Stimulated activated effector memory CD8-positive, alpha-beta T cell treated with anti-CD3 and anti-CD28 coated beads, Interleukin-12 subunit alpha, Interleukin-12 subunit beta, amount 100 ng/mL, for 72 hours (primary cell): Measurements from ENCODE around the gene DDX24.
"Not testable (repeated sequence)": the region's sequence is repeated elsewhere in the genome, so short reads cannot be mapped to it uniquely, and the experiment has no call there.

ENCODE experiments used
- ATAC-seq: fragments of 150-1000 bp; cut with Tn5 transposase; 2 replicates; pipeline ENCODE4 v1.10.0; 2021
- DNase-seq, 2 donors: peaks; one replicate each; pipeline ENCODE4 v3.0.0; 2021 to 2022; ENCODE audit warnings: low spot score in 2 of 2
- H3K27ac Mint-ChIP-seq: one replicate; pipeline ENCODE4 v1.8.0; 2022; ENCODE audit warnings: mild to moderate bottlenecking, mixed read lengths
- H3K36me3 Mint-ChIP-seq: one replicate; pipeline ENCODE4 v1.8.0; 2022; ENCODE audit warnings: mild to moderate bottlenecking, mixed read lengths
- H3K4me1 Mint-ChIP-seq: one replicate; pipeline ENCODE4 v1.8.0; 2022; ENCODE audit warnings: mixed read lengths
- H3K4me3 Mint-ChIP-seq: one replicate; pipeline ENCODE4 v1.8.0; 2022; ENCODE audit warnings: mild to moderate bottlenecking, mixed read lengths
- H3K9me3 Mint-ChIP-seq: one replicate; pipeline ENCODE4 v1.8.0; 2022; ENCODE audit warnings: mixed read lengths

The DDX24 gene

DNA sequence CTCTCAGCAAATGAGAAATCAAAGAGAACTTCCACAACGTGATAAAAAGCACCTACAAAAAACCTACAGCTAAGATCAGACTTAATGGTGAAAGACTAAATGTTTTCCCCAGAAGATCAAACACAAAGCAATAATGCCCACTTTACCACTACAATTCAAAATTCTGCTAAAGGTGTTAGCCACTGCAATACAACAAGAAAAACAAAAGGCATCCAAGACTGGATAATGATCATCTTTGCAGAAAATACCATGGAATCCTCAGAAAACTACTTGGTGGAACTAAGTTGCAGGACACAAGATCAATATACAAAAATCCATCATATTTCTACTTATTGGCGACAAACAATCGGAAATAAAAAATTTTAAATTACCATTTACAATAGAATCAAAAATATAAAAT is 6.5 kb downstream of the DDX24 start:
- Mint-ChIP-seq H3K4me1 (peaks cover 55% of the 10 kb centered on the region), H3K36me3 (peaks cover 81% of the 10 kb centered on the region), H3K9me3 (peaks cover 5% of the 10 kb centered on the region), H3K27ac (no peak overlapping the region), H3K4me3 (no peak overlapping the region)
- ATAC-seq: no peak
- no peak for DNase-seq

DNA sequence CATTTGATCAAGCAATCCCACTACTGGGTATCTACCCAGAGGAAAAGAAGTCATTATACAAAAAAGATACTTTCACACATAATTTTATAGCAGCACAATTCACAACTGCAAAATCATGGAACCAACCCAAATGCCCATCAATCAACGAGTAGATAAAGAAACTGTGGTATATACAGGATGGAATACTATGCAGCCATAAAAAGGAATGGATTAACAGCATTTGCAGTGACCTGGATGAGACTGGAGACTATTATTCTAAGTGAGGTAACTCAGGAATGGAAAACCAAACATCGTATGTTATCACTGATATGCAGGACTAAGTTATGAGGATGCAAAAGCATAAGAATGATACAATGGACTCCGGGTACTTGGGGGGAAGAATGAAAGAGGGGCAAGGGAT is 8.9 kb downstream of the DDX24 start:
- Mint-ChIP-seq H3K9me3 (peaks cover 12% of the 10 kb centered on the region), H3K4me1 (peaks cover 56% of the 10 kb centered on the region), H3K36me3 (peaks cover 75% of the 10 kb centered on the region)
- not testable (repeated sequence) for DNase-seq, H3K4me3 Mint-ChIP-seq, ATAC-seq, H3K27ac Mint-ChIP-seq

DNA sequence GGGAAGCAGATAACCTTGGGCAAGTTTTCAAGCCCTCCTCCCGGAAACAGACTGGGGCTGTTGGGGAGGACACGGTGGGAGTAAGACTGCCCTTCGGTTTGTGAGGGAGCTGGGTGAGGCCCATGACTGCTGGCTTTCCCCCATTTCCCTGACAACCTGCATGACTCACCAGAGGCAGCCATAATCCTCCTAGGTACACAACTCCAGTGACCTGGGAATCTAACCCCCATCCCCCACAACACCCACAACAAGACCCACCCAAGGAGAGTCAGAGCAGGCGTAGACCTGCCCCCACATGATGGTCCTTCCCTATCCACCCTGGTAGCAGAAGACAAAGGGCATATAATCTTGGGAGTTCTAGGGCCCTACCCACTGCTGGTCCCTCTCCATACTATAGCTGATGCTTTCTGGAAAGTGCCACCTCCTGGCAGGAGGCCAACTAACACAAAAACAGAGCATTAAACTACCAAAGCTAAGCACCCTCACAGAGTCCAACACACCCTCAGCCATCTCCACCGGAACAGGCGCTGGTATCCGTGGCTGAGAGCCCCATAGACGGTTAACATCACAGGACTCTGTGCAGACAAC is 14.8 kb downstream of the DDX24 start:
- Mint-ChIP-seq H3K36me3 (peaks cover 77% of the 10 kb centered on the region), H3K4me3 (no peak overlapping the region), H3K9me3 (peaks cover 6% of the 10 kb centered on the region), H3K27ac (peak overlapping the region; percentile 8), H3K4me1 (peaks cover 91% of the 10 kb centered on the region)
- DNase-seq (no peak), ATAC-seq (no peak)

DNA sequence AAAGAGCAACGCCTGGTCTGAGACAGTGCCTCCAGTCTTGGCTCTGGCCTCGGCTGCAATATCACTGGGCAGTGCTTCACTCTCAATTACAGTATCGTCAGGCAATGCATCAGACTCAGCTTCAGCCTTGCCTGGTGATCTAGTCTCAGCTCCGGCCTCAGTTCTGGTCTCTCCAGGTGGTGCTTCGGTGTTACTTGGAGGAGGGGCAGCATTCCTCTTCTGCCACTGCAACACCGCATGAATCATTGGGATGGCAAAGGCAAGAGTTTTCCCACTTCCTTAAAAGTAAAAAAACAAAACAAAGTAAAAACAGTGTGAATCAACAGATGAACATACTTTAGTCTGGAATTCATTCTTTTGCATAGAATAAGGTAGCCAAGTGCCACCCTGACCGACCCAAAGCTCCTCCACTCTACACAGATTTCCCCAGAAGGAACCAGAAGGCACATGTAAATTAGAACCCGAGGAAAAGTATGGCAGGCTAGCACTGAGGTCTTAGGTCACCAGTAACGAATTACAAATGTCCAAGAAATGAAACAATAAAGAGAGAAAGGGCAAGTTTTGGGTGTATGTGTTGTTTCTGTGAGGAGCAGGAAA is 18.6 kb downstream of the DDX24 start:
- ATAC-seq (no peak), DNase-seq (peak in 1 of 2 donors; percentile 41)
- peaks cover 84% of the 10 kb centered on the region for H3K4me1 Mint-ChIP-seq
- peaks cover 93% of the 10 kb centered on the region for H3K36me3 Mint-ChIP-seq
- no peak overlapping the region for H3K4me3 Mint-ChIP-seq
- H3K9me3 Mint-ChIP-seq: no peaks in the 10 kb centered on the region
- H3K27ac Mint-ChIP-seq: peak overlapping the region; percentile 26

DNA sequence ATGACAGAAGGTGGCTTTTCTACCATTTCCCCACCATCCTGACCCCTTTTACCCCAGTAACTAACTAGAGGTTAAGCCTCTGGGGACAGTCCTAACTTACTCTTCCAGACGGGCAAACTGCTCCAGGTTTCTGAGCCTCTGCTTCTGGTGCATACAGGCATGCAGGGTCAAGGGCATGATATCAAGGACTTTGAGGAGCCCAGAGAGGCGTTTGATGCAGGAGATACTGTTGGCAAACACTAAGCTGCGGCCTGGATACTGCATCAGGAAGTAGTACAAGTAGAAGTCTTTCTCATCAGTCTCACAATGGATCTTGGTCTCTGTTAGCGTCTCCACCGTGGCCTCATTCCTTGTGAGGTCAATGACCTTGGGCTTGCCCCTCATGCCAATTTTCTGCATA is 21.0 kb downstream of the DDX24 start:
- no peak overlapping the region for H3K4me3 Mint-ChIP-seq
- H3K4me1 Mint-ChIP-seq: peaks cover 84% of the 10 kb centered on the region
- no peak for ATAC-seq
- DNase-seq: no peak
- H3K36me3 Mint-ChIP-seq: peaks cover 100% of the 10 kb centered on the region
- H3K9me3 Mint-ChIP-seq: no peaks in the 10 kb centered on the region
- H3K27ac Mint-ChIP-seq: peak overlapping the region; percentile 62

DNA sequence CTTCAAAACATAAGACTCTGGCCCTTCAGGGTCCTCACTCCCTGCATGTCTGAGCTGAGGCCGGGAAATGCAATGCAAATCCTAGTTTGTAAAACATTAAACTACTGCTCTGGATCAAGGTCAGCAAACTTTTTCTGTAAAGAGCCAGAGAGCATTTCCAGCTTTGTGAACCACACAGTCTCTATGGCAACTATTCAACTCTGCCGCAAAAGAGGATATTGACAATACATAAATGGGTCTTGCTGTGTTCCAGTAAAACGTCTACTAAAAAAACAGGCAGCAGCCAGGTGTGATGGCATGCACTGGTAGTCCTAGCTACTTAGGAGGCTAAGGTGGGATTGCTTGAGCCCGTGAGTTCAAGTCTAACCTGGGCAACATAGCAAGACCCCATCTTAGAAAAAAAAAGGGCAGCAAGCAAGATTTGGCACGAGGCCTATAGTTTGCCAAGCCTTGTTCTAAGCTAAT is 22.3 kb downstream of the DDX24 start:
- peaks cover 86% of the 10 kb centered on the region for H3K4me1 Mint-ChIP-seq
- peak overlapping the region; percentile 23 for H3K27ac Mint-ChIP-seq

DNA sequence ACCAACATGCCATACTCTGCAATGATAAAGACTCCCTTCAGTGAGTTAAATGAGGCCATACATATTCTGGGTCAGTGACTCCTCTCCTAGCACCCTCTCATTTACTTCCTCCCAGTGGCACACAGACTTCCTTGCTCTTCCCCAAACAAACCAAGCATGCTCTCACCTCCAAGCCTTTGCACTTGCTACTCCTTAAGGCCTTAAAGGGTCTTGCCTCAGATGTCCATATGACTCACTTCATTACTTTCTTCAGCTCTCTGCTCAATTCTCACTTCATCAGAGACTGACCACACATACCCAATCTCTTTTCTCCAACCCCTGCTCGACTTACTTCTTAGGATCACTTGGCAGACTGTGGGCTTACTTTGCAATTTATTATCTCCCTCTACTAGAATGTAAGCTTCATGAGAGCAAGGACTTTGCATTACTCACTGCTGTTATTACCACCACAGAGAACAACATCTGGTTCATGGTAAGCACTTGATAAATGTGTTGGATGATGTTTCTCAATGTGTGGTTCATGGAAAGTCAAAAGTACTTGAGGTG is 22.8 kb downstream of the DDX24 start:
- H3K9me3 Mint-ChIP-seq: no peaks in the 10 kb centered on the region
- DNase-seq (no peak), ATAC-seq (peak; percentile 17)
- H3K27ac Mint-ChIP-seq: peak overlapping the region; percentile 5
- peaks cover 83% of the 10 kb centered on the region for H3K4me1 Mint-ChIP-seq
- H3K4me3 Mint-ChIP-seq: no peak overlapping the region
- H3K36me3 Mint-ChIP-seq: peaks cover 100% of the 10 kb centered on the region

More for the DNA sequence above, 22.3 kb downstream of the DDX24 start:
- Mint-ChIP-seq H3K9me3 (no peaks in the 10 kb centered on the region), H3K4me3 (no peak overlapping the region), H3K36me3 (peaks cover 100% of the 10 kb centered on the region)
- no peak for ATAC-seq
- no peak for DNase-seq

DNA sequence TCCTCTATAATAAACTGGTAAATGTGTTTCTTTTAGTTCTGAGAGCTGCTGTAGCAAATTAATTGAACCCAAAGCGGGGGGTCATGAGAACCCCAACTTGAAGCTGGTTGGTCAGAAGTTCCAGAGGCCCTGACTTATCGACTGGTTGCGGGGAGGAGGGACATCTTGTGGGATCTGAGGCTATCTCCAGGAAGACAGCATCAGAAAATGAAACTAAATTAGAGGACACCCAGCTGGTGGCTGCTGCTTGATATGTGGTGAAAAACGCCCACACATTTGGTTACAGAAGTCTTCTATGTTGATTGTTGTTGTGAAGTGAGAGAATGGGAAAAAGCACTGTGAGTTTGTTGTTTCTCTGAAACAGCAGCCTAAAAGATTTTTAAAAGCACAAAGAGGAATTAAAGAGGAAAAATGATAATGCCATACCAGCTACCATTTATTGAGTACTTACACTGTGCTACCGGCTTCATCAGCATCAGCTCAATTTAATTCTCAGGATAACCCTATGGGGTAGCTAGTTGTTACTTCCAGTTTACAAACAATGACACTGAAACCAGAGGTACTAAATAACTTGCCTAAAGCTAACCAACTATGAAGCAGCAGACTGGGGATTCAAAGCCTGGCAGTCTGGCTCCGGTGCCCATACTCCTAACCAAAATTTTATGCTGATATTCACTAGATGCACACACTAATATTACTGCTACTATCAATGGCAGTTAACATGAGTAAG is 24.3 kb downstream of the DDX24 start:
- Mint-ChIP-seq H3K9me3 (no peaks in the 10 kb centered on the region), H3K4me1 (peaks cover 81% of the 10 kb centered on the region), H3K4me3 (peak overlapping the region; percentile 24), H3K36me3 (peaks cover 100% of the 10 kb centered on the region), H3K27ac (peak overlapping the region; percentile 90)
- no peak for DNase-seq
- peak; percentile 92 for ATAC-seq

DNA sequence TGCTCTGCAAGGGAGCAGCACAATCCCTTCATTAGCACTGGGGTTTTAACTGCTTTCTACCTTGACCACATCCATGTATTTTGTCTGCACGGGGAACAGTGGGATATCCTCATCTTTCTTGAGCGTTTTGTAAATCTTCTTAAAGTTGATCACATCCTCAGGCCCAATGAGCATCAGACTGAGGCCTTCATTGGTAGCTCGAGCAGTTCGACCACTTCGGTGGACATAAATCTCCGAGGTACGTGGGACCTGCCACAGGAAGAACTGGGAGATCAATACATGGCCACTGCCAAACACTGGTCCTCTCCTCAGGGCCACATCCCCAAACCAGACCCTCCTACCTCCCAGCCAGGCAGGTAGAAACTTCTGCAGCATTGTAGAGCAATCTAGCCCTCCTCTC is 26.1 kb downstream of the DDX24 start:
- DNase-seq: no peak
- H3K4me3 Mint-ChIP-seq: no peak overlapping the region
- H3K36me3 Mint-ChIP-seq: peaks cover 100% of the 10 kb centered on the region
- peak overlapping the region; percentile 90 for H3K27ac Mint-ChIP-seq
- H3K9me3 Mint-ChIP-seq: no peaks in the 10 kb centered on the region
- H3K4me1 Mint-ChIP-seq: peaks cover 64% of the 10 kb centered on the region
- no peak for ATAC-seq

DNA sequence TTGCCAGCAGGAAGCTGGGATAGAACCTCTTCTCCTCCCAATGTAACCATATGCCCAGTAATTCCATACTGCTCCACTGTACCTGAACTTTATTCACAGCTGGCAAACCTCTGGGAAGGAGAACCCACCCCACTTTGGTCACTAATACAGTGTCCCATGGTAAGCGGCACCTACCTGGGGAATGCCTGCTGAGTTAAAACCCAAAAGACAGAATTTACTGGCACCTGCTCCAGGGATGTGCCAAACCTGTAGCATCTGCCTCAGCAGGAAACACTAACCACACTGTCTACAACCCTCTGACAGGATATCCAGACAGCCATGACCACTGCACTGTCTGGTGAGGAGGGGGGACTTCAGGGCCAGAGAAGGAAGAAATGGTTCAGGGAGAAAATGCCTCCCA is 26.6 kb downstream of the DDX24 start:
- H3K36me3 Mint-ChIP-seq: peaks cover 100% of the 10 kb centered on the region
- peak overlapping the region; percentile 90 for H3K27ac Mint-ChIP-seq
- no peaks in the 10 kb centered on the region for H3K9me3 Mint-ChIP-seq
- ATAC-seq (no peak), DNase-seq (no peak)
- peaks cover 63% of the 10 kb centered on the region for H3K4me1 Mint-ChIP-seq
- H3K4me3 Mint-ChIP-seq: no peak overlapping the region

DNA sequence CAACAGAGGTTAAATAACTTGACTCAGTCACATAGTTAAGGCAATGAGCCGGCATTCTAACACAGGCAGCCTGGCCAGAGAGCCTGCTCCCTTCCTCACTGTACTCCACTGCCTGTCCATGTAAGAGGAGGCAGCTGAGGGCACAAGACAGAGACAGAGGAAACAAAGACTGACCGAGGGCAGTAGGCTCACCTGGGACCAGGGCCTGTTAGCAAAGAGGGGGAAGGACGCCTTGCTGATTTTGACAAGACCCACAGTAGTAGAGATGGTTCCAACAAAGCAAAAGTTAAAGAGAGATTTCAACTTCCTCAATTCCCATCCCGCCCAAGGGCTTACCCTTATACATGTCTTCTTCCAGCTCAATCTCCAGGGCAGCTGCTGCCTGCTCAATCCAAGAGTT is 28.3 kb downstream of the DDX24 start:
- H3K27ac Mint-ChIP-seq: peak overlapping the region; percentile 79
- H3K36me3 Mint-ChIP-seq: peaks cover 100% of the 10 kb centered on the region
- no peaks in the 10 kb centered on the region for H3K9me3 Mint-ChIP-seq
- DNase-seq (no peak), ATAC-seq (no peak)
- peaks cover 48% of the 10 kb centered on the region for H3K4me1 Mint-ChIP-seq
- H3K4me3 Mint-ChIP-seq: no peak overlapping the region

DNA sequence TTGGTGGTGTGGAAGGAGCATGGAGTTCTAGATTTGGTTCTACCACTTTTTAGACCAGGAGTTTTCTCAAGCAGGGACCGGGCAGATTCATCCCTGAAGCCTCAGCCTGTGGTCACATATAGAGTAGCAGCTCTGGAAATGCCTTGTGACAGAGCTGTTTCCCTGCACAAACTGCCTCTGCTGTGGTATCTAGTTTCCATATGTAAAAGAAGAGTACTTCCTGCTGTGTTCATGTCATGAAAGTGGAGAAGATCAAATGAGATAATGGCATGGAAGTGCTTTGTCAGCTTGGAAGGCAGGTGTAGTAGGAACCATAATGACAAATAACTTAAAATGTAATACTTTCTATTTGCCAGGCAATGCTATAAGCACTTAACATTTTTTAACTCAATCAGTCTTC is 28.8 kb downstream of the DDX24 start:
- Mint-ChIP-seq H3K4me1 (peaks cover 44% of the 10 kb centered on the region), H3K27ac (peak overlapping the region; percentile 79), H3K9me3 (no peaks in the 10 kb centered on the region), H3K36me3 (peaks cover 100% of the 10 kb centered on the region), H3K4me3 (no peak overlapping the region)
- no peak for ATAC-seq
- DNase-seq: no peak

DNA sequence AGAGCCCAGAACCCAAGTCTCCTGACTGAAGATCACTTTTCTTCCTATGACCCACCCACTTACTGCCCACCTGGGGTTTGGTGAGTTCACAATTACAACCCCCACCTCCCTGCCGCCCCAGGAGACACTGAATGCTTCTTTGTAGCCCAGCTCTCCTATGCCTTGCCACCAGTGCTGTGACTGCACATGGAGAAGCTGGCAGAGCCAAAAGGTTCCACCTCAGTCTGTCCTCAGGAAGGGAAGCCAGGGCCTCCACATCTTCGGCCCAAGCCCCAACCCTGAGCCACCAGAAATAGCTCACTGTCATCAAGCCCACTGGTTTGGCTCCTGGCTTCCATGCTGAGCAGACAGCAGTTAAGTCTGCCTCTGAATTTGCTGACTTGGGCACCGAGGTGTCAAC is 29.2 kb downstream of the DDX24 start:
- ATAC-seq (no peak), DNase-seq (no peak)
- no peaks in the 10 kb centered on the region for H3K9me3 Mint-ChIP-seq
- H3K27ac Mint-ChIP-seq: peak overlapping the region; percentile 79
- H3K4me1 Mint-ChIP-seq: peaks cover 40% of the 10 kb centered on the region
- H3K36me3 Mint-ChIP-seq: peaks cover 100% of the 10 kb centered on the region
- no peak overlapping the region for H3K4me3 Mint-ChIP-seq

DNA sequence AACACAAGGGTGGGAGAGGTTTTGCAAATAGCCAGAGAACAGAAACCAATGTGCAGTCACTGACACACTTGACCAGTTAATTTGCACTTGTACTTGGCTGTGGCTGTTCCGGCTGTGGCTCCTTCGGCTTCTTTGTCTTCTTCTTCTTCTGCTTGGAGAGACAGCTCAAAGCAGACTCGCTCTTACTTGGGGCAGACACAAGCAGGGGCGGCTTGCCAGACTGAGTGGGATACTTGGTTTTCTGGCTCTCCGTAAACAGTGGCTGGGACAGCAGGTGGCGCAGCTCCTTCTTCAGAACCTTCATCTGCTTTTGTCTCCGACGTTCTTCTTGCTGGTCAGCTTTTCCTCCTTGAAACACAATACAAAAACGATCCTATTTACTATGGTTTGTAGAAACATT is 29.9 kb downstream of the DDX24 start:
- ATAC-seq (no peak), DNase-seq (no peak)
- Mint-ChIP-seq H3K4me3 (no peak overlapping the region), H3K9me3 (no peaks in the 10 kb centered on the region), H3K36me3 (peaks cover 100% of the 10 kb centered on the region), H3K27ac (peak overlapping the region; percentile 79), H3K4me1 (peaks cover 33% of the 10 kb centered on the region)

DNA sequence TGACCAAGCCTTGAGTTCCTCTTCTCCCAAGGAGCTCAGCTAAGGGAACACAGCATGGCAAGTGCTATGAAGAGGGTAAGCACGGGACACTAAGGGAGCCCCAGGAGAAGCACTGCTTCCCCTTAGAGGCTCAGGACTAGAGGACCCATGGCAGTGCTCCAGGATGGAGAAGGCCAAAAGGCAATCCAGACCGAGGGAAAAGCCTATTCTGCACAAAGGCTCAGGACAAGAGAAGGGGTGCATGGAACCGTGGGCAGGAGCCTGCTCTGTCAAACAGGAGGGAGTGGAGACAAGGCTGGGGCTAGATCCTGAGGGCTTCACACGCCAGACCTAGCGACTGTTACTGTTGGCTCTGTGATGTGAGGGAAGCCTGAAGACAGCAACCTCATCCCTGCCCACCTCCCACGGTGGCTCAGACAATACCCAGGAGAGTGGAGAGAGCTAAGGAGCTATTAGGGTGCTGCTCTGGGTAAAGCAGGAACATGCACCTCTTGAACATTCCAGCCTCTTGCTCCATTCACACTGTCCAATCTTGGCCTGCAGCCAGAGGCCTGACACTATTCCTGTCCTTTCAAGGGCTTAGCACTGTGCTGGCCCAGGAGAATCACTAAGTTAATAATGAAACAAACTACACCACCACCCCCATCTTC is 30.6 kb downstream of the DDX24 start:
- peak overlapping the region; percentile 79 for H3K27ac Mint-ChIP-seq
- no peak for ATAC-seq
- no peaks in the 10 kb centered on the region for H3K9me3 Mint-ChIP-seq
- DNase-seq: no peak
- peaks cover 25% of the 10 kb centered on the region for H3K4me1 Mint-ChIP-seq
- H3K4me3 Mint-ChIP-seq: no peak overlapping the region
- H3K36me3 Mint-ChIP-seq: peaks cover 100% of the 10 kb centered on the region
